ENCODE results near the gene PPP1R14B. TPM values are rescaled to one million over a fixed set of nuclear protein-coding genes. Genes with fewer than 3 reads are reported as not detected.
A peak's percentile ranks its signal among the peaks of the same experiment; 100 is the strongest.

The PPP1R14B gene
- total RNA-seq, 1 donor from 2014 or later, result 265 TPM

- no peak for ATAC-seq
Measured at GRCh38 chr11:64281957-64282770, 35.4 kb upstream of the PPP1R14B start.

GRCh38 chr11:64278576-64279190 lies 31.9 kb upstream of the PPP1R14B start:
- ATAC-seq, result no peak

GRCh38 chr11:64276653-64277431 lies 30.1 kb upstream of the PPP1R14B start:
- peak; percentile 92 for ATAC-seq

- no peak for ATAC-seq
Measured at GRCh38 chr11:64275841-64276240, 29.1 kb upstream of the PPP1R14B start.

- ATAC-seq, result no peak
Measured at GRCh38 chr11:64275031-64275800, 28.5 kb upstream of the PPP1R14B start.

GRCh38 chr11:64269540-64270220 lies 22.9 kb upstream of the PPP1R14B start:
- ATAC-seq, result peak; percentile 83

- peak; percentile 1 for ATAC-seq
Measured at GRCh38 chr11:64268893-64269539, 22.3 kb upstream of the PPP1R14B start.

GRCh38 chr11:64268025-64268892 lies 21.5 kb upstream of the PPP1R14B start:
- no peak for ATAC-seq

- ATAC-seq, result peak; percentile 36
Measured at GRCh38 chr11:64267207-64267945, 20.6 kb upstream of the PPP1R14B start.

- no peak for ATAC-seq
Measured at GRCh38 chr11:64266339-64266738, 19.6 kb upstream of the PPP1R14B start.

- no peak for ATAC-seq
Measured at GRCh38 chr11:64265176-64266160, 18.7 kb upstream of the PPP1R14B start.

GRCh38 chr11:64264371-64264852 lies 17.7 kb upstream of the PPP1R14B start:
- no peak for ATAC-seq

GRCh38 chr11:64263947-64264317 lies 17.2 kb upstream of the PPP1R14B start:
- no peak for ATAC-seq

- ATAC-seq, result no peak
Measured at GRCh38 chr11:64263021-64263946, 16.5 kb upstream of the PPP1R14B start.

GRCh38 chr11:64262271-64263002 lies 15.7 kb upstream of the PPP1R14B start:
- no peak for ATAC-seq

- no peak for ATAC-seq
Measured at GRCh38 chr11:64261556-64262080, 14.9 kb upstream of the PPP1R14B start.

All from esophagus mucosa (tissue), 1 donor.